HepG2 (cell line): ENCODE results near the gene NUDT13. TPM values are rescaled to one million over a fixed set of nuclear protein-coding genes. Genes with fewer than 3 reads are reported as not detected.

ENCODE experiments used
- CCAR2 ChIP-seq: fragments of 200-400 bp; formaldehyde crosslinking; optimal IDR thresholded peaks from 2 replicates; pipeline ENCODE3; 2018; ENCODE audit warnings: low read depth, mild to moderate bottlenecking, low read length, moderate library complexity
- DMTF1 ChIP-seq: sonication (generic); formaldehyde crosslinking; IDR thresholded peaks from 2 replicates; pipeline ENCODE4 v1.4.0; 2020; ENCODE audit warnings: mild to moderate bottlenecking, missing genetic modification reagents
- DZIP1 ChIP-seq: sonication (generic); formaldehyde crosslinking; IDR thresholded peaks from 2 replicates; pipeline ENCODE4 v1.5.0; 2020; ENCODE audit warnings: mild to moderate bottlenecking, missing genetic modification reagents
- E2F5 ChIP-seq: sonication (generic); formaldehyde crosslinking; conservative IDR thresholded peaks from 2 replicates; pipeline ENCODE4 v1.4.0; 2020; ENCODE audit warnings: missing genetic modification reagents
- ELF3 ChIP-seq: IDR thresholded peaks from 2 replicates; pipeline ENCODE4 v1.6.1; 2016; ENCODE audit warnings: missing genetic modification reagents, missing compliant biosample characterization
- ETS1 ChIP-seq: sonication (generic); formaldehyde crosslinking; IDR thresholded peaks from 2 replicates; pipeline ENCODE4 v1.4.0; 2020; ENCODE audit warnings: missing genetic modification reagents
- ISX ChIP-seq: sonication (generic); formaldehyde crosslinking; conservative IDR thresholded peaks from 2 replicates; pipeline ENCODE4 v1.5.0; 2020; ENCODE audit warnings: missing genetic modification reagents
- MBD4 ChIP-seq: IDR thresholded peaks from 2 replicates; pipeline ENCODE4 v1.6.1; 2012; ENCODE audit warnings: low read length, inconsistent platforms, borderline replicate concordance
- MBNL3 ChIP-seq: fragments of 250-450 bp; sonication (Bioruptor Pico); conservative IDR thresholded peaks from 2 replicates; pipeline ENCODE4 v1.8.0; 2022; ENCODE audit warnings: mild to moderate bottlenecking, inconsistent platforms
- NPAS2 ChIP-seq: sonication (generic); formaldehyde crosslinking; IDR thresholded peaks from 2 replicates; pipeline ENCODE4 v1.8.0; 2022; ENCODE audit warnings: mild to moderate bottlenecking, missing genetic modification reagents, borderline replicate concordance
- PAF1 ChIP-seq: IDR thresholded peaks from 2 replicates; pipeline ENCODE4 v1.6.1; 2016; ENCODE audit warnings: missing genetic modification reagents, missing compliant biosample characterization
- PITX1 ChIP-seq: sonication (generic); formaldehyde crosslinking; IDR thresholded peaks from 2 replicates; pipeline ENCODE4 v1.5.1; 2020; ENCODE audit warnings: mild to moderate bottlenecking, missing genetic modification reagents
- RFX1 ChIP-seq: fragments of 450-650 bp; IDR thresholded peaks from 2 replicates; pipeline ENCODE4 v1.6.1; 2017
- RNF2 ChIP-seq: fragments of 450-650 bp; conservative IDR thresholded peaks from 2 replicates; pipeline ENCODE4 v1.6.1; 2016; ENCODE audit warnings: low read depth
- SATB2 ChIP-seq: sonication (generic); formaldehyde crosslinking; IDR thresholded peaks from 2 replicates; pipeline ENCODE4 v1.5.0; 2020; ENCODE audit warnings: missing genetic modification reagents
- SRSF4 ChIP-seq: fragments of 200-400 bp; formaldehyde crosslinking; IDR thresholded peaks from one replicate; pipeline ENCODE4 v1.6.1; 2018; ENCODE audit warnings: mild to moderate bottlenecking, low read depth, low read length, moderate library complexity; ENCODE audit not compliant: poor library complexity, severe bottlenecking
- TAF15 ChIP-seq: fragments of 200-400 bp; formaldehyde crosslinking; IDR thresholded peaks from one replicate; pipeline ENCODE4 v1.6.1; 2018; ENCODE audit warnings: mild to moderate bottlenecking, low read depth, low read length; ENCODE audit not compliant: poor library complexity, severe bottlenecking
- TBX2 ChIP-seq: sonication (generic); formaldehyde crosslinking; IDR thresholded peaks from 2 replicates; pipeline ENCODE4 v1.5.0; 2020; ENCODE audit warnings: missing genetic modification reagents, mild to moderate bottlenecking, borderline replicate concordance
- ZFP62 ChIP-seq: sonication (generic); formaldehyde crosslinking; IDR thresholded peaks from 2 replicates; pipeline ENCODE4 v1.4.0; 2020; ENCODE audit warnings: missing genetic modification reagents
- ZNF331 ChIP-seq: sonication (generic); formaldehyde crosslinking; IDR thresholded peaks from 2 replicates; pipeline ENCODE4 v1.4.0; 2020; ENCODE audit warnings: missing genetic modification reagents
- ZNF547 ChIP-seq: sonication (generic); formaldehyde crosslinking; IDR thresholded peaks from 2 replicates; pipeline ENCODE4 v1.5.1; 2020; ENCODE audit warnings: mild to moderate bottlenecking, missing genetic modification reagents
- ZNF562 ChIP-seq: sonication (generic); formaldehyde crosslinking; IDR thresholded peaks from 2 replicates; pipeline ENCODE4 v1.8.0; 2022; ENCODE audit warnings: missing genetic modification reagents, borderline replicate concordance
- polyA plus RNA-seq, 8 experiments: library from polyadenylated mRNA; depleted of rRNA in 3 of 8; stranded (reverse) in 7 of 8; unstranded in 1 of 8; fragments of >200 nt; fragmentation: Illumina TruSeq in 4 of 8; extraction: Trizol in 4 of 8; gene quantifications; 2 replicates each; pipeline versions ENCODE4 v1.2.1 to v1.2.3, GENCODE V29; 2011 to 2016; ENCODE audit warnings: low read depth in 4 of 8, missing spikeins in 1 of 8, mixed read lengths in 1 of 8; ENCODE audit not compliant: insufficient read depth in 1 of 8
- total RNA-seq, 5 experiments: library from RNA; depleted of rRNA; stranded (reverse); fragments of >200 nt; fragmentation: Illumina TruSeq; extraction: Trizol; gene quantifications; 2 replicates each; pipeline ENCODE4 v1.2.3, GENCODE V29; 2016; ENCODE audit warnings: low read depth in 1 of 5
- TF ChIP-seq, protein P1 (sequence below): sonication (generic); formaldehyde crosslinking; IDR thresholded peaks from 2 replicates; pipeline ENCODE4 v1.8.0; 2022; ENCODE audit warnings: mild to moderate bottlenecking, missing genetic modification reagents, moderate library complexity

NUDT13 gene
- total and polyA plus RNA-seq, 2 of the 13 experiments (the other 11 are each of a cell fraction or from before 2014, with no cell fraction given), result 4.2 to 6.5 TPM

GRCh38 chr10:73167783-73168464 lies 57.7 kb downstream of the NUDT13 start, which contains the start of the genes ECD and FAM149B1 (continued):
- TF ChIP-seq DMTF1 (0 out of 2 replicates have a peak, but pooled peaks have one; percentile 52), TAF15 (peak; percentile 76), PITX1 (CRISPR knock-in tag) (peak; percentile 87), MBD4 (no peak), RFX1 (no peak), ELF3 (CRISPR knock-in tag) (peak; percentile 75), ISX (no peak), ZNF562 (CRISPR knock-in tag) (no peak), DZIP1 (CRISPR knock-in tag) (no peak), TBX2 (CRISPR knock-in tag) (peak; percentile 80), ZFP62 (CRISPR knock-in tag) (0 out of 2 replicates have a peak, but pooled peaks have one; percentile 60), CCAR2 (no peak), ZNF547 (peak; percentile 81; the same call in 1 of the 2 replicates), NPAS2 (CRISPR knock-in tag) (no peak), ZNF331 (CRISPR knock-in tag) (peak; percentile 81; the same call in 1 of the 2 replicates), MBNL3 (CRISPR knock-in tag) (no peak), PAF1 (no peak), E2F5 (peak; percentile 59; the same call in 1 of the 2 replicates), SRSF4 (no peak), SATB2 (CRISPR knock-in tag) (no peak), ETS1 (CRISPR knock-in tag) (0 out of 2 replicates have a peak, but pooled peaks have one; percentile 36), RNF2 (no peak)
- TF ChIP-seq, protein P1, sequence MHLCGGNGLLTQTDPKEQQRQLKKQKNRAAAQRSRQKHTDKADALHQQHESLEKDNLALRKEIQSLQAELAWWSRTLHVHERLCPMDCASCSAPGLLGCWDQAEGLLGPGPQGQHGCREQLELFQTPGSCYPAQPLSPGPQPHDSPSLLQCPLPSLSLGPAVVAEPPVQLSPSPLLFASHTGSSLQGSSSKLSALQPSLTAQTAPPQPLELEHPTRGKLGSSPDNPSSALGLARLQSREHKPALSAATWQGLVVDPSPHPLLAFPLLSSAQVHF (CRISPR knock-in tag), result no peak
